Measurements from ENCODE around the gene EGLN3. TPM values are rescaled to one million over a fixed set of nuclear protein-coding genes. Genes with fewer than 3 reads are reported as not detected.

Gene EGLN3
- total RNA-seq, 1 experiment from 2014 or later = 3.1 TPM

GRCh38 chr14:33918256-33918655, 32.6 kb downstream of the EGLN3 start:
- Mint-ChIP-seq H3K4me1 (ENCODE audit: low read depth, unreplicated experiment) (peaks cover 25% of the 10 kb centered on the region), H3K36me3 (ENCODE audit: insufficient read depth, unreplicated experiment) (peaks cover 5% of the 10 kb centered on the region), H3K4me3 (ENCODE audit: low read depth, unreplicated experiment) (no peak overlapping the region), H3K27me3 (ENCODE audit: unreplicated experiment) (no peaks in the 10 kb centered on the region), H3K9me3 (ENCODE audit: low read depth, unreplicated experiment) (no peaks in the 10 kb centered on the region), H3K27ac (ENCODE audit: unreplicated experiment) (no peak overlapping the region)
- CTCF ChIA-PET = no interaction called here
- no peak for DNase-seq
- BruUV-seq (replicated peaks) = no TSS peak
- no peak for TF ChIP-seq CTCF (IDR thresholded peaks at IDR 0.05; ENCODE audit: unreplicated experiment)
- intact Hi-C loops (cut with micrococcal nuclease; ENCODE audit: unreplicated experiment) = loop anchor here (5.0 kb wide), 1 partner anchor 179 kb away; no protein-coding TSS in a partner anchor

GRCh38 chr14:33917661-33918060, 33.2 kb downstream of the EGLN3 start:
- Mint-ChIP-seq H3K36me3 (ENCODE audit: insufficient read depth, unreplicated experiment) (peaks cover 5% of the 10 kb centered on the region), H3K9me3 (ENCODE audit: low read depth, unreplicated experiment) (no peaks in the 10 kb centered on the region), H3K4me3 (ENCODE audit: low read depth, unreplicated experiment) (no peak overlapping the region), H3K27ac (ENCODE audit: unreplicated experiment) (no peak overlapping the region), H3K4me1 (ENCODE audit: low read depth, unreplicated experiment) (peaks cover 25% of the 10 kb centered on the region), H3K27me3 (ENCODE audit: unreplicated experiment) (no peaks in the 10 kb centered on the region)
- BruUV-seq (replicated peaks) = no TSS peak
- intact Hi-C loops (cut with micrococcal nuclease; ENCODE audit: unreplicated experiment) = loop anchor here (5.0 kb wide), 1 partner anchor 180 kb away; no protein-coding TSS in a partner anchor
- no peak for DNase-seq
- CTCF ChIA-PET = no interaction called here
- TF ChIP-seq CTCF (IDR thresholded peaks at IDR 0.05; ENCODE audit: unreplicated experiment) = no peak

GRCh38 chr14:33916663-33917565, 34.0 kb downstream of the EGLN3 start:
- CTCF ChIA-PET = no interaction called here
- intact Hi-C loops (cut with micrococcal nuclease; ENCODE audit: unreplicated experiment) = loop anchor here (5.0 kb wide), 1 partner anchor 180 kb away; no protein-coding TSS in a partner anchor

GRCh38 chr14:33915682-33916081, 35.2 kb downstream of the EGLN3 start:
- Mint-ChIP-seq H3K27ac (ENCODE audit: unreplicated experiment) (peak overlapping the region; percentile 45), H3K36me3 (ENCODE audit: insufficient read depth, unreplicated experiment) (peaks cover 5% of the 10 kb centered on the region), H3K4me3 (ENCODE audit: low read depth, unreplicated experiment) (no peak overlapping the region), H3K4me1 (ENCODE audit: low read depth, unreplicated experiment) (peaks cover 25% of the 10 kb centered on the region), H3K27me3 (ENCODE audit: unreplicated experiment) (no peaks in the 10 kb centered on the region), H3K9me3 (ENCODE audit: low read depth, unreplicated experiment) (no peaks in the 10 kb centered on the region)
- no peak for DNase-seq
- CTCF ChIA-PET = interaction anchor here (0.6 kb wide), 1 partner anchor 14 kb away, joined by 3 read pairs; no protein-coding TSS in a partner anchor
- intact Hi-C loops (cut with micrococcal nuclease; ENCODE audit: unreplicated experiment) = loop anchor here (5.0 kb wide), 1 partner anchor 182 kb away; no protein-coding TSS in a partner anchor
- BruUV-seq (replicated peaks) = no TSS peak
- TF ChIP-seq CTCF (IDR thresholded peaks at IDR 0.05; ENCODE audit: unreplicated experiment) = no peak

More at GRCh38 chr14:33916663-33917565, 34.0 kb downstream of the EGLN3 start:
- H3K36me3 Mint-ChIP-seq (ENCODE audit: insufficient read depth, unreplicated experiment) = peaks cover 5% of the 10 kb centered on the region
- no peak for DNase-seq
- H3K4me3 Mint-ChIP-seq (ENCODE audit: low read depth, unreplicated experiment) = no peak overlapping the region
- H3K9me3 Mint-ChIP-seq (ENCODE audit: low read depth, unreplicated experiment) = no peaks in the 10 kb centered on the region
- no TSS peak for BruUV-seq (replicated peaks)
- peaks cover 25% of the 10 kb centered on the region for H3K4me1 Mint-ChIP-seq (ENCODE audit: low read depth, unreplicated experiment)
- no peak overlapping the region for H3K27ac Mint-ChIP-seq (ENCODE audit: unreplicated experiment)
- no peak for TF ChIP-seq CTCF (IDR thresholded peaks at IDR 0.05; ENCODE audit: unreplicated experiment)
- H3K27me3 Mint-ChIP-seq (ENCODE audit: unreplicated experiment) = no peaks in the 10 kb centered on the region
